K562 (cell line): ENCODE measurements around the gene SCT. TPM values are rescaled to one million over a fixed set of nuclear protein-coding genes. Genes with fewer than 3 reads are reported as not detected.

Experiments used
- FOXM1 ChIP-seq, 2 experiments: fragments of 450-650 bp in 1 of 2; sonication (generic) in 1 of 2; formaldehyde crosslinking in 1 of 2; IDR thresholded peaks; 2 replicates each; pipeline versions ENCODE4 v1.6.1 to v1.9.0; 2017 to 2022; ENCODE audit warnings: low read depth in 2 of 2, mild to moderate bottlenecking in 2 of 2, missing genetic modification reagents in 1 of 2, moderate library complexity in 1 of 2
- KDM1A ChIP-seq, 2 experiments: fragments of 450-650 bp; IDR thresholded peaks; 2 replicates each; pipeline ENCODE4 v1.6.1; 2016; ENCODE audit warnings: mild to moderate bottlenecking in 2 of 2
- KDM5B ChIP-seq: fragments of 200-600 bp; sonication (generic); IDR thresholded peaks from 2 replicates; pipeline ENCODE4 v1.6.1; 2012; ENCODE audit warnings: low read depth, mild to moderate bottlenecking, moderate library complexity, low read length, control low read depth, inconsistent platforms; ENCODE audit not compliant: insufficient replicate concordance
- PTRF ChIP-seq: fragments of 450-650 bp; IDR thresholded peaks from 2 replicates; pipeline ENCODE4 v1.6.1; 2016; ENCODE audit warnings: mild to moderate bottlenecking, missing genetic modification characterization, missing compliant biosample characterization
- RNF219 ChIP-seq: fragments of 250-450 bp; sonication (Bioruptor Pico); IDR thresholded peaks from 2 replicates; pipeline ENCODE4 v1.5.0; 2022; ENCODE audit warnings: mild to moderate bottlenecking
- ZNF134 ChIP-seq: fragments of 250-450 bp; sonication (Bioruptor Pico); conservative IDR thresholded peaks from 2 replicates; pipeline ENCODE4 v1.4.0; 2020
- ZNF232 ChIP-seq: sonication (generic); formaldehyde crosslinking; IDR thresholded peaks from 2 replicates; pipeline ENCODE4 v1.8.0; 2022; ENCODE audit warnings: mild to moderate bottlenecking, missing genetic modification reagents
- ZNF282 ChIP-seq: sonication (generic); formaldehyde crosslinking; IDR thresholded peaks from 2 replicates; pipeline ENCODE4 v1.8.1; 2023; ENCODE audit warnings: missing genetic modification reagents
- ZNF507 ChIP-seq: conservative IDR thresholded peaks from 2 replicates; pipeline ENCODE4 v1.6.1; 2017; ENCODE audit warnings: missing genetic modification characterization, missing compliant biosample characterization
- ZNF584 ChIP-seq: fragments of 200-800 bp; sonication (Bioruptor generic); IDR thresholded peaks from 2 replicates; pipeline ENCODE4 v1.6.1; 2016; ENCODE audit warnings: low read depth, mild to moderate bottlenecking, missing genetic modification characterization, missing compliant biosample characterization
- ZNF695 ChIP-seq: fragments of 450-650 bp; formaldehyde crosslinking; IDR thresholded peaks from 2 replicates; pipeline ENCODE4 v1.4.0; 2020; ENCODE audit warnings: mild to moderate bottlenecking, moderate library complexity
- polyA plus RNA-seq, 8 experiments: library from polyadenylated mRNA; depleted of rRNA in 4 of 8; stranded (reverse) in 5 of 8; unstranded in 3 of 8; fragments of >200 nt; fragmentation: Nextera tagmentation in 2 of 8; fragmentation: Illumina TruSeq in 1 of 8; extraction: Ambion mirVana in 2 of 8; extraction: Trizol in 1 of 8; gene quantifications; 2 replicates each; pipeline versions ENCODE4 v1.2.1 to v1.2.3, GENCODE V29; 2011 to 2014; ENCODE audit warnings: inconsistent platforms in 1 of 8, missing spikeins in 1 of 8
- total RNA-seq, 7 experiments: library from RNA; depleted of rRNA in 6 of 7; stranded (reverse); fragments of >200 nt in 6 of 7; fragmentation: Illumina TruSeq in 2 of 7; extraction: Trizol in 2 of 7; gene quantifications; 2 replicates each; pipeline versions ENCODE4 v1.2.1 to v1.2.3, GENCODE V29; 2011 to 2021; ENCODE audit warnings: low replicate concordance in 1 of 7
- TF ChIP-seq, protein P1 (sequence below): fragments of 450-650 bp; IDR thresholded peaks from 2 replicates; pipeline ENCODE4 v1.6.1; 2017; ENCODE audit warnings: antibody characterized with exemption, mild to moderate bottlenecking
- TF ChIP-seq, protein P2 (sequence below): sonication (generic); formaldehyde crosslinking; IDR thresholded peaks from 2 replicates; pipeline ENCODE4 v1.8.1; 2023; ENCODE audit warnings: mild to moderate bottlenecking, missing genetic modification reagents

Gene SCT
- total and polyA plus RNA-seq, 9 of the 15 experiments (the other 6 are each of a cell fraction or from before 2014, with no cell fraction given) = not detected

- TF ChIP-seq RNF219 (CRISPR knock-in tag) = no peak
- no peak for TF ChIP-seq ZNF695 (CRISPR knock-in tag)
- no peak for TF ChIP-seq ZNF584
- peak; percentile 13 for TF ChIP-seq KDM5B
- TF ChIP-seq ZNF282 (CRISPR knock-in tag) = 0 out of 2 replicates have a peak, but pooled peaks have one; percentile 40
- TF ChIP-seq KDM1A (IDR thresholded peaks at IDR 0.05) = no peak
- TF ChIP-seq ZNF134 = no peak
- TF ChIP-seq ZNF507 (tag) = no peak
- TF ChIP-seq FOXM1 (IDR thresholded peaks at IDR 0.05; ENCODE audit: low read depth) = no peak
- TF ChIP-seq FOXM1 (CRISPR knock-in tag; IDR thresholded peaks at IDR 0.05; ENCODE audit: low read depth) = no peak
- no peak for TF ChIP-seq ZNF232
- TF ChIP-seq, protein P1, sequence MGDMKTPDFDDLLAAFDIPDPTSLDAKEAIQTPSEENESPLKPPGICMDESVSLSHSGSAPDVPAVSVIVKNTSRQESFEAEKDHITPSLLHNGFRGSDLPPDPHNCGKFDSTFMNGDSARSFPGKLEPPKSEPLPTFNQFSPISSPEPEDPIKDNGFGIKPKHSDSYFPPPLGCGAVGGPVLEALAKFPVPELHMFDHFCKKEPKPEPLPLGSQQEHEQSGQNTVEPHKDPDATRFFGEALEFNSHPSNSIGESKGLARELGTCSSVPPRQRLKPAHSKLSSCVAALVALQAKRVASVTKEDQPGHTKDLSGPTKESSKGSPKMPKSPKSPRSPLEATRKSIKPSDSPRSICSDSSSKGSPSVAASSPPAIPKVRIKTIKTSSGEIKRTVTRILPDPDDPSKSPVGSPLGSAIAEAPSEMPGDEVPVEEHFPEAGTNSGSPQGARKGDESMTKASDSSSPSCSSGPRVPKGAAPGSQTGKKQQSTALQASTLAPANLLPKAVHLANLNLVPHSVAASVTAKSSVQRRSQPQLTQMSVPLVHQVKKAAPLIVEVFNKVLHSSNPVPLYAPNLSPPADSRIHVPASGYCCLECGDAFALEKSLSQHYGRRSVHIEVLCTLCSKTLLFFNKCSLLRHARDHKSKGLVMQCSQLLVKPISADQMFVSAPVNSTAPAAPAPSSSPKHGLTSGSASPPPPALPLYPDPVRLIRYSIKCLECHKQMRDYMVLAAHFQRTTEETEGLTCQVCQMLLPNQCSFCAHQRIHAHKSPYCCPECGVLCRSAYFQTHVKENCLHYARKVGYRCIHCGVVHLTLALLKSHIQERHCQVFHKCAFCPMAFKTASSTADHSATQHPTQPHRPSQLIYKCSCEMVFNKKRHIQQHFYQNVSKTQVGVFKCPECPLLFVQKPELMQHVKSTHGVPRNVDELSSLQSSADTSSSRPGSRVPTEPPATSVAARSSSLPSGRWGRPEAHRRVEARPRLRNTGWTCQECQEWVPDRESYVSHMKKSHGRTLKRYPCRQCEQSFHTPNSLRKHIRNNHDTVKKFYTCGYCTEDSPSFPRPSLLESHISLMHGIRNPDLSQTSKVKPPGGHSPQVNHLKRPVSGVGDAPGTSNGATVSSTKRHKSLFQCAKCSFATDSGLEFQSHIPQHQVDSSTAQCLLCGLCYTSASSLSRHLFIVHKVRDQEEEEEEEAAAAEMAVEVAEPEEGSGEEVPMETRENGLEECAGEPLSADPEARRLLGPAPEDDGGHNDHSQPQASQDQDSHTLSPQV = no peak
- TF ChIP-seq, protein P2, sequence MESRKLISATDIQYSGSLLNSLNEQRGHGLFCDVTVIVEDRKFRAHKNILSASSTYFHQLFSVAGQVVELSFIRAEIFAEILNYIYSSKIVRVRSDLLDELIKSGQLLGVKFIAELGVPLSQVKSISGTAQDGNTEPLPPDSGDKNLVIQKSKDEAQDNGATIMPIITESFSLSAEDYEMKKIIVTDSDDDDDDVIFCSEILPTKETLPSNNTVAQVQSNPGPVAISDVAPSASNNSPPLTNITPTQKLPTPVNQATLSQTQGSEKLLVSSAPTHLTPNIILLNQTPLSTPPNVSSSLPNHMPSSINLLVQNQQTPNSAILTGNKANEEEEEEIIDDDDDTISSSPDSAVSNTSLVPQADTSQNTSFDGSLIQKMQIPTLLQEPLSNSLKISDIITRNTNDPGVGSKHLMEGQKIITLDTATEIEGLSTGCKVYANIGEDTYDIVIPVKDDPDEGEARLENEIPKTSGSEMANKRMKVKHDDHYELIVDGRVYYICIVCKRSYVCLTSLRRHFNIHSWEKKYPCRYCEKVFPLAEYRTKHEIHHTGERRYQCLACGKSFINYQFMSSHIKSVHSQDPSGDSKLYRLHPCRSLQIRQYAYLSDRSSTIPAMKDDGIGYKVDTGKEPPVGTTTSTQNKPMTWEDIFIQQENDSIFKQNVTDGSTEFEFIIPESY = peak; percentile 83
- TF ChIP-seq PTRF = no peak
These were observed 12.1 kb downstream of the SCT start (continued) for GRCh38 chr11:614623-615503.
